Natural killer cell treated with Interleukin-12 subunit alpha and Interleukin-12 subunit beta and Interleukin-15 and Interleukin-18, amount 100 ng/mL, for 72 hours (primary cell): Measurements from ENCODE around the gene THSD7A. TPM values are rescaled to one million over a fixed set of nuclear protein-coding genes. Genes with fewer than 3 reads are reported as not detected.

Experiments
- ATAC-seq, 2 donors: fragments of 150-1000 bp; cut with Tn5 transposase in 1 of 2; sonication (Bioruptor Pico), chemical (Tn5 transposase) in 1 of 2; 2 replicates each; pipeline ENCODE4 v1.10.0; 2021
- DNase-seq: peaks from one replicate; pipeline ENCODE4 v3.0.0; 2022; ENCODE audit warnings: low spot score
- H3K27ac Mint-ChIP-seq, 2 donors: 1 replicate in 1 of 2; 2 replicates in 1 of 2; pipeline ENCODE4 v1.8.0; 2022; ENCODE audit warnings: mixed read lengths in 2 of 2, mild to moderate bottlenecking in 1 of 2, moderate library complexity in 1 of 2
- H3K27me3 Mint-ChIP-seq, 2 donors: 1 replicate in 1 of 2; 2 replicates in 1 of 2; pipeline ENCODE4 v1.8.0; 2022; ENCODE audit warnings: mixed read lengths in 2 of 2
- H3K36me3 Mint-ChIP-seq: one replicate; pipeline ENCODE4 v1.8.0; 2022; ENCODE audit warnings: mixed read lengths
- H3K4me1 Mint-ChIP-seq, 2 donors: 1 replicate in 1 of 2; 2 replicates in 1 of 2; pipeline ENCODE4 v1.8.0; 2022; ENCODE audit warnings: low read depth in 2 of 2, mixed read lengths in 2 of 2, mild to moderate bottlenecking in 1 of 2
- H3K4me3 Mint-ChIP-seq: one replicate; pipeline ENCODE4 v1.8.0; 2022; ENCODE audit warnings: mixed read lengths
- H3K9me3 Mint-ChIP-seq: 2 replicates; pipeline ENCODE4 v1.8.0; 2022; ENCODE audit warnings: mixed read lengths
- total RNA-seq, 2 donors: library from RNA; stranded (reverse); gene quantifications; one replicate each; pipeline ENCODE4 v1.2.3, GENCODE V29; 2022

The THSD7A gene
- total RNA-seq, 2 donors from 2014 or later = 0.75 TPM; not detected in 1

DNA sequence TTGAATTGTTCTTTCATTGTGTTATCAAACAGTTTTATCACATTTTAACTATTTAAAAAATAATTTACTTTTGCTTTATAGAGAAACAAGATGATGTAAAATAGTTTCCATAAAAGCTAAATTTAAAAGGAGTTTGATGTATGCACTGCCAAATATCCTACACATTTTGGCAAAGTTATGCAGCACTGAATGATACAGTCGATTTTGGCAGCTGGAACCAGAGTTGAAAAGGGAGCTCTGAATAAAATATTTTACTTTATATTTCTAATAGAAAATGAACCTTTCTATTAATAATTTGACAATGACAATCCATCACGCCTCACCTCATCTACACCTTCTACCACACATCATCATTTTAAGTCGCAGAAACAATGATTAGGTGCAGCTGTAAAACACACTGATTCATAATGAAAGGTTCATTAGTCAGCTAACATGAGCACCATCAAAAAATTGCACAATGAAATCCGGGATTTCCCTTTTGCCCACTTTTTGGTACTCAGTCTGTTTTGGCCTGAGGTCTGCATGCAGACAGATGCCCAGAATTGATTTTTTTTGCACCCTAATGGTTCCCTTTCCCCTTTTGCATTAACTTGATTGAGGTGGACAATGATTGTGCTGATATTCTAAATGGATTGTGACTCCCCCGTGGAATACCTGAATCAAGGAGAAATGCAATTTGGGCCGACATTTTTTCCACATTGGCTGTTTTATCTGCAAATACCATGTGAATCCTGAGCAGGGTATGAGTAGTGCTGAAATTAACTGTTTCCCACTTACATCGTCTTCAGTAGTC, 105.8 kb downstream of the THSD7A start:
- Mint-ChIP-seq H3K36me3 (no peaks in the 10 kb centered on the region), H3K4me1 (no peaks in the 10 kb centered on the region)

DNA sequence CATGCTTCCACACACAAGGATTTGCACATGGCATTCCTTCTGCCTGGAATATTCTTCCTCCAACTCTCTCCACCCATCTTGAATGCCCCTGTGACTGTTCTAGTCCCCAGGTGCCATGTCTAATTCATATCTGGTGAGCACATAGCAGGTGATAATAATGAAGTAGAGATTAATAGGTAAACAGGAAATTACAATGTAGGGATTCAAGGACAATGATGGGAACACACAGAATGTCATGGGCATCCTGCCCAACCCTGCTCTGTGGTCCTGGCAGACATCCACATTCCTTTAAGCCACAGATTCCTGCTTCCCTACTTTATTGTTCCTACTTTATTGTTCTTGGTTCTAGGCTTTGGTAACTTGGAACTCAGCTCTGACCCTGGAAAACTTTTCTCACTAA, 115.8 kb downstream of the THSD7A start:
- no peaks in the 10 kb centered on the region for H3K27me3 Mint-ChIP-seq
- H3K27ac Mint-ChIP-seq = no peak overlapping the region
- H3K4me3 Mint-ChIP-seq = no peak overlapping the region

More for the DNA sequence above, 105.8 kb downstream of the THSD7A start:
- no peak for ATAC-seq
- DNase-seq = no peak
- Mint-ChIP-seq H3K27ac (no peak overlapping the region), H3K4me3 (no peak overlapping the region), H3K9me3 (peaks cover 17% of the 10 kb centered on the region), H3K27me3 (no peaks in the 10 kb centered on the region)

DNA sequence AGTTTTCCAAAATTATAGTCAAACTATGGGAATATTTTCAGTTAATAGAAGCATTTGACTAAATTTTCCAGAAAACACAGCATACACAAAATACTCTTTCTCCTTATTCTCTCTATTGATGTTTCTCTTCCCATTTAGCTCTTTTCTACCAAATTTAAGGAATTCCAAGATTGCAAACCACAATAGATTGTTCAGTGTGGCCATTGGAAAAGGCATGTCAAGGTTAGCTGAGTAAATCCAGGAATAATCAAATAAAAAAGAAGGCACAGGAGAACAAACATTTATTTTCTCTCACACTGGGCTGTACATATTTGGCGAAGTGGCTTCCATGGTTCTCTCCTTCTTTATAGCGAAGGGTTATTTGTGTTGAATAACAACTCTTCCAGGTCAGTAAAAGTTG, 117.3 kb downstream of the THSD7A start:
- H3K27ac Mint-ChIP-seq = no peak overlapping the region

More for the DNA sequence above, 115.8 kb downstream of the THSD7A start:
- Mint-ChIP-seq H3K9me3 (peaks cover 12% of the 10 kb centered on the region), H3K36me3 (no peaks in the 10 kb centered on the region), H3K4me1 (no peaks in the 10 kb centered on the region)
- DNase-seq = no peak
- no peak for ATAC-seq

DNA sequence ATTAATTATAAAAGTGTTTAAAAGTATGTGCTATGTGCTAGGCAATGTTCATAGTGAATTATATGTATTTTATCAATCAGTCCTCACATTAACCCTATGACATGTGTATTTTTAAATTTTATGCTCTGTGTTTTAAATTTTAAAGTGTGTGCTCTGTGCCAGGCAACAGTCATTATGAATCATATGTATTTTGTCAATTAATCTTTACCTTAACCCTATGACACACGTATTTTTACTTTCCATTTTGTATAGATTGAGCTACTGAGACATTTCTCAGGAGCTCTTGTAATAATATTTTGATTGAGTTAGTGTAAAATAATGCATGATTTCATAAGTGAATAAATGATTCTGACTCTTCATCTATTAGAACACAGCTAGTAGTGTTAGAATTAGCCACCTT, 117.8 kb downstream of the THSD7A start:
- Mint-ChIP-seq H3K4me3 (no peak overlapping the region), H3K4me1 (no peaks in the 10 kb centered on the region), H3K36me3 (no peaks in the 10 kb centered on the region), H3K9me3 (peaks cover 12% of the 10 kb centered on the region), H3K27me3 (no peaks in the 10 kb centered on the region), H3K27ac (no peak overlapping the region)
- no peak for ATAC-seq
- DNase-seq = no peak

More for the DNA sequence above, 117.3 kb downstream of the THSD7A start:
- Mint-ChIP-seq H3K4me1 (no peaks in the 10 kb centered on the region), H3K4me3 (no peak overlapping the region), H3K27me3 (no peaks in the 10 kb centered on the region), H3K36me3 (no peaks in the 10 kb centered on the region), H3K9me3 (peaks cover 12% of the 10 kb centered on the region)
- no peak for DNase-seq
- ATAC-seq = no peak

DNA sequence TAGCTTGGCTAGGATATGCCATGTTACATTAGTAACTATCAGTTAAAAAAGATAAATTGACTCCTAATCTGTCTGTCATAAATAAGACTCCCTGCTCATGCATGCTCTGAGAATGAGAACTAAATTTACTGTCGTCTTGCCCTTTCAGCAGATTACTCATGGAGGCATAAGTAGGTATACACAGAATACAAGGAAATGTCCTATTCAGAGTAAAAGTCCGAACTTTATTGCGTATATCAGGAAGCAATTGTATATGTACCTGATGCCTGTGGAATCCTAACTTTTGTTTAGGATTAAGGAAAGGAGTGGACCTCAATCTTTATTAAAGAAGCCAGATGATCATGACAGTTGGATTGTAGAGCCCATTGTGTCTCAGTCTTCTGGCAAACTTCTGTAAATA, 118.6 kb downstream of the THSD7A start:
- H3K27ac Mint-ChIP-seq = no peak overlapping the region
- H3K9me3 Mint-ChIP-seq = peaks cover 12% of the 10 kb centered on the region
- DNase-seq (no peak), ATAC-seq (no peak)
- no peak overlapping the region for H3K4me3 Mint-ChIP-seq
- no peaks in the 10 kb centered on the region for H3K36me3 Mint-ChIP-seq
- no peaks in the 10 kb centered on the region for H3K27me3 Mint-ChIP-seq
- H3K4me1 Mint-ChIP-seq = no peaks in the 10 kb centered on the region

DNA sequence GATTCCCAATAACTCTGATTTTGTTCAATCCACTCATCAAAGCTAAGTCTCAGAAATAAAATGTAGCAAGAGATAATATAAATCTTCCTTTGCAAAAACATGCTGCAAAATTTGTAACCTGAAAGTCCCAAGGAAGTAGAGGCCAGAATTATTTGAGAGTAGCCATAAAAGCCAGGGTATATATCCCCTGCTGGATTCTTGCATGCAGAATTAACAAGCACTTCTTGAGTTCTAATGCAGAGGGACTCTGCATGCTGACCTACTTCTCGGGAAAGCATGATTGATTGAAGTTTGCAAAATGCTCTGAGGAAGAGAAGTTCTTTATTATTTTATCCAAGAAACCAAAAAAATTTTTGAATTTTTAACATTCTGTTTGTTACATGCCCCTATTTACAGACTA, 121.6 kb downstream of the THSD7A start:
- H3K4me1 Mint-ChIP-seq = no peaks in the 10 kb centered on the region
- no peak for DNase-seq
- H3K36me3 Mint-ChIP-seq = no peaks in the 10 kb centered on the region
- H3K4me3 Mint-ChIP-seq = no peak overlapping the region
- H3K9me3 Mint-ChIP-seq = peaks cover 7% of the 10 kb centered on the region
- no peak for ATAC-seq
- H3K27ac Mint-ChIP-seq = no peak overlapping the region
- no peaks in the 10 kb centered on the region for H3K27me3 Mint-ChIP-seq

DNA sequence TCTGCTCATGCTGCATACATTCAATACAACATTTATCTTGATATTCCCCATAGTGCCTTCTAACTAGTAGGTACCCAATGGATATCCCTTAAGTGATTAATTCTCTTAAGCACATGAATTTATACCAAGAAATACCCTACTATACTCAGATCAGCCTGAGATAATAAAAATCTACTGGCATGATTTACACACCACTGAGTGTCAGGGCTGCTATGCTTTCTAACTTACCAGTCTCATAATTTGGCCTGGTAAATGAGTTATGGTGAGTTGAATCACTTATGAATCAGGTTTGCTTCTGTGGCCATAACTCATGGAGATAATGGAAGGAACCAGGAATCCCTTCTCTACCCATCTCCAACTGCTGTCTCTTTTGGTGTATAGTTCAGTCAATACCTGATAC, 122.8 kb downstream of the THSD7A start:
- Mint-ChIP-seq H3K4me3 (no peak overlapping the region), H3K36me3 (no peaks in the 10 kb centered on the region), H3K4me1 (no peaks in the 10 kb centered on the region)

DNA sequence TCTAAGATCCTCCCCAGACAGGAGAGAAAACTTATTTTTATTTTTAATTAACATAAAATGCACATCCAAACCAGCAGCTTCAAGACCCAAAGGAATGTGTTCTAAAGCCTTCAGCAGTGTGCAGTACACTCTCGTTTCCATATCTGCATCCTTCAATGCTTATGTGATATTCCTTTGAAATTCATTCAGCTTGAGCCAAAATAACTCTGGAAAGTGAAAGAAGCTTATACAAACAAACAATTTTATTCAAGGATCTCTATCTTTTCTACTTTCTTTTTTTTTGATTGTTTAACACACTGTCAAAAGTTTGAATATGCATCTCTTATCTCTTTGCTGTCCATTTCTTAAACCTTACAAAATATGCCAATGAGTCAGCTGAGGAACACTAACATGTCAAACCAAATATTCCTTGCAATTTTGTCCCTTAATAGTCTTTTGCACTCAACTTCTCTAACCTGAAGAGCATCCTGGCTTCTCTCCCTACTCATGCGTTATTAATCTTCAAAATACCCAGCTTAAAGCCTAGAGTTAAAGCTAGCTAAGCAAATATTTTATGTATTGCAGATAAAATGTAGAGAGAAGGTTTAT, 124.3 kb downstream of the THSD7A start:
- Mint-ChIP-seq H3K27ac (no peak overlapping the region), H3K9me3 (peaks cover 4% of the 10 kb centered on the region), H3K36me3 (no peaks in the 10 kb centered on the region), H3K27me3 (no peaks in the 10 kb centered on the region), H3K4me3 (no peak overlapping the region), H3K4me1 (no peaks in the 10 kb centered on the region)
- DNase-seq (no peak), ATAC-seq (no peak)

More for the DNA sequence above, 122.8 kb downstream of the THSD7A start:
- Mint-ChIP-seq H3K9me3 (peaks cover 7% of the 10 kb centered on the region), H3K27ac (no peak overlapping the region), H3K27me3 (no peaks in the 10 kb centered on the region)
- ATAC-seq = no peak
- no peak for DNase-seq

DNA sequence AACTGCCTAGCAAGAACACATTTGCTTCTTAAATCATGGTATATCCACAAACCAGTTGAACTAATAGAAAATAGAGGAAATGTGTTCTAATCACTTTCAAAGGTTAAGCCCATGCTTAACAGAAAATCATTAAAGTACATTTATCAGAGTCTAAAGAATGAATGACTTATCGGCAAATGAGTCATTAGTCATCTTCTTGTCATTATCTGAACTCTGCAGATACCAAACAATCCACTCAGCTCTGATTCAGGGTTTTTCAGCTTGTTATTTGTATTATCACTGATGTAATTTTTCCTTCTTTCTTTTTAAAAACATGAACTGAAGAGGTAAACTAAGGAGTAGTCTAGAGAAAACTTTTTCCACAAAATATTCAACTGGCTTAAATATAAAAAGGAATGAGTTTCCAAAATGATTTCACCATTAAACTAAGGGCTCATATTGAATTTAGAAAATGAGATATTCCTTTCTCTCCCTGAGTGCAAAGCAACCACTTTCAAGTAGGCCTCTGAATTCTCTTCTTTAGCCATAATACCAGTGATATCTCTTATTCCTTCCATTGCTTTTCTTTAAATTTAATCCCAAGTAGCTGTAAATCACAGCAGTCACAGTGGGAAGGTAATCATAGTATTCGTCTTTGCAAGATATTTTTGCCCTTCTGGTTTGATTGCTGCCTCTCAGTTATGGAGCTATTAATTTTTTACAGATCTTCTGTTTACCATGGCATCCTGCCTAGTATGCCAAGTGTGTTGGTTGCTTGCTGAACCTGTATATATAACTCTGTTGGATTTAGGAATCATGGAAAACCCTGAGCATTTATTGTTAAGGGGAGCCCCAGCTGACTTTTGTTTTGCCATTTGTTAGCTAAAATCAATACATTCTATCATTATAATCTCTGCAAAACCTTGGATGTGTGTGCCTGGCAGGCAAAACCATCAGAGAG, 125.1 kb downstream of the THSD7A start:
- Mint-ChIP-seq H3K27ac (no peak overlapping the region), H3K27me3 (no peaks in the 10 kb centered on the region), H3K36me3 (no peaks in the 10 kb centered on the region), H3K4me1 (no peaks in the 10 kb centered on the region), H3K4me3 (no peak overlapping the region), H3K9me3 (peaks cover 4% of the 10 kb centered on the region)
- DNase-seq (no peak), ATAC-seq (no peak)

DNA sequence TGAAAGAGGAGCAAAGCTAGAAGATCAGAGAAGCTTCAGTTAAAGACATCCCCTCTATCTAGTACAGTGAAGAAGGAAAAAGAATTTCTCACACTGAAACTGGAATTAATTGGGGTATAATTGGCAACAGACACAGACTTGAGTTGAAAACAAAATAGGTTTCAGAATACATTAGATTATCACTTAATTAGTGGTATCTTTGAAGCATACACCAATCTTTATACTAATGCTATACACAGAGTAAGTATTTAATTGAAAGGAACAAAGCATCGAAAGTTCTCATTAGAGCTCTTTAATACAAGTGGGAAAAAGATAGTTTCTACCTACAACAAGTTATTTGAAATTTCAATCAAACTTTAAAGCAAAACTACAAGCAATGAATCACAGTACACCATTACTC, 128.2 kb downstream of the THSD7A start:
- H3K27me3 Mint-ChIP-seq = no peaks in the 10 kb centered on the region
- H3K4me1 Mint-ChIP-seq = no peaks in the 10 kb centered on the region
- H3K4me3 Mint-ChIP-seq = no peak overlapping the region
- no peak overlapping the region for H3K27ac Mint-ChIP-seq
- ATAC-seq (no peak), DNase-seq (no peak)
- H3K9me3 Mint-ChIP-seq = peaks cover 8% of the 10 kb centered on the region
- H3K36me3 Mint-ChIP-seq = no peaks in the 10 kb centered on the region

DNA sequence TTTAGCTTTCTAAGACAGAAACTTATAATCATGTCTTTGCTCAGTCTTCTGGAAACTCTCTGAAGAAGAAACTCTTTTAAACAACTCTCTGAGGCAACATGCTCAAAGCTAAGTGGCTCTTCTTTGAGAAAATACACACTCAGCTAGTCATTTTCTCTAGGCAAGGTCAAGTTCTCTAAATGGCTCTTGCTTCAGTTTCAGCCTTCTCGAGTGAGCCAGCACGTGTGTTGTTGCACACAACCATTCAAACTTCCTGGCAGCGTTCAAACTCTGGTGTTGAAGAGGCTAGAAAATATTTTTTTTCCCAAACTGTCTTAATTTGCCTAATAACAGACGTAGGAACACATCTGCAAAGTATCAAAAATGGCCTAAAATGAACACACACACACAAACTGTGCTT, 129.1 kb downstream of the THSD7A start:
- no peak for ATAC-seq
- H3K36me3 Mint-ChIP-seq = no peaks in the 10 kb centered on the region
- peaks cover 12% of the 10 kb centered on the region for H3K9me3 Mint-ChIP-seq
- no peaks in the 10 kb centered on the region for H3K27me3 Mint-ChIP-seq
- H3K27ac Mint-ChIP-seq = no peak overlapping the region
- DNase-seq = no peak
- H3K4me3 Mint-ChIP-seq = no peak overlapping the region
- H3K4me1 Mint-ChIP-seq = no peaks in the 10 kb centered on the region

DNA sequence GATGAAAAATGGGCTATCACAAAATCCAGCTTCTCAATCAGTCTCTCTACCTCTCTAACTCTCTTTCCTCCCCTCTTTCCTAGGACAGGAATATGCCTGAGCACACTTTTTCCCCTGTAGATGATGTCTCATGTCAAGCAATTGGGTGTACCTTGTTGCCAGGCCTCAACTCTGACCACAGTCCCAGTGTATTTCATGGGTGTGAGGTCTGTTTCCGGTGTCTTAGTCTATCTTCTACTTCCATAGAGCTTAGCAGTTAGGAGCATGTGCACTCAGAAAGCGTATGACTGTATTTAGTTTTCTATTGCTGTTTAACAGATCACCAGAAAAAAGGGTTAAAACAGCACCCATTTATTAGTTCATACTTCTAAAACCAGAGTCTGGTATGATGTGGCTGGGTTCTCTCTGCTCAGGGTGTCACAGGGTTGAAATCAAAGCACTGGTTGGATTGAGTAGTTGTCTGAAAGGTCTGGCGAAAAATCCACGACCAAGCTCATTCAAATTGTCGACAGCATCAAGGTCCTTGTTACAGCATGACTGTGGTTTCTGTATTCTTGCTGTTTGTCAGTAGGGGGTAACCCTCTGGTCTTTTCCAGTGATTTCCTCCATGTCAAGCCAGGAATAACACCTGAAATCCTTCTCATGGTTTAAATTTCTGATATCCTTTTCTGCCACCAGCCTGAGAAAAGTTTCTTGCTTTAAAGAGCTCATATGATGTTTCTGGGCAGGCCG, 130.0 kb downstream of the THSD7A start:
- Mint-ChIP-seq H3K36me3 (no peaks in the 10 kb centered on the region), H3K4me1 (no peaks in the 10 kb centered on the region), H3K4me3 (no peak overlapping the region), H3K27ac (no peak overlapping the region), H3K27me3 (no peaks in the 10 kb centered on the region), H3K9me3 (peaks cover 8% of the 10 kb centered on the region)
- ATAC-seq (no peak), DNase-seq (no peak)

DNA sequence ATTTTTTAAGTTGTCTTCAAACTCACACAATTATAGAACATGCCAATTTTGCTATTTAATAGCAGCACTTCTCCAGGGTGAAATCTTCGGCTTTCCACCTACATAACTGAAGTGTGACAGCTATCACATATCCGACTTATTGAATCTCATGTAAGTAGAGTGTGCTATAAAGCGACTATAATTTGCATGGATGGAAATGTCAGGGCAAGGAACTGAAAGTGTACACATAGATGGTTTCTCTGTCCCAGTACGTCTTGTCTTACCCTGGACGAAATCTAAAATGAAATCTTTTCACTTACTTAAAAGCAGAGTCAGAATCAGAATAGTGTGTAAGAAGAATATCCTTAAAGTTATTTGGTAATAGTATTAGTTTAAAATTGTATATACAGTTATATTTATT, 132.3 kb downstream of the THSD7A start:
- H3K4me1 Mint-ChIP-seq = no peaks in the 10 kb centered on the region
- H3K27me3 Mint-ChIP-seq = no peaks in the 10 kb centered on the region
- H3K9me3 Mint-ChIP-seq = peaks cover 15% of the 10 kb centered on the region
- H3K27ac Mint-ChIP-seq = no peak overlapping the region
- H3K36me3 Mint-ChIP-seq = no peaks in the 10 kb centered on the region
- no peak overlapping the region for H3K4me3 Mint-ChIP-seq
- ATAC-seq (no peak), DNase-seq (no peak)
